T-cell (primary cell): ENCODE data around the gene DMRT1. TPM values are rescaled to one million over a fixed set of nuclear protein-coding genes. Genes with fewer than 3 reads are reported as not detected.

ENCODE experiments used
- ATAC-seq, 4 experiments: fragments of 200-7000 bp in 3 of 4; fragments of 150-1000 bp in 1 of 4; cut with Tn5 transposase; replicated peaks in 1 of 4; 1 replicate in 3 of 4; 2 replicates in 1 of 4; pipeline ENCODE4 v1.10.0; 2021; ENCODE audit warnings: moderate library complexity in 3 of 4, mild to moderate bottlenecking in 2 of 4, moderate number of reproducible peaks in 1 of 4
- CTCF ChIA-PET, 2 donors: fragments of 300-600 bp; sonication (Branson Sonifier 250); formaldehyde crosslinking; loops; one replicate each; lab custom pipeline; 2022; ENCODE audit warnings: antibody characterized with exemption in 2 of 2; lab: Charles Lee
- POLR2A ChIA-PET, 2 donors: fragments of 300-600 bp; sonication (Branson Sonifier 250); formaldehyde crosslinking; loops; one replicate each; lab custom pipeline; 2022; ENCODE audit warnings: antibody characterized with exemption in 2 of 2; lab: Charles Lee
- DNase-seq, 35 experiments: peaks; one replicate each; pipeline versions ENCODE4 v3.0.0 to v3.0.0-alpha.2; 2013 to 2023
- H3K27ac ChIP-seq: one replicate; pipeline ENCODE4 v1.5.1; 2013; ENCODE audit warnings: low read length
- H3K27me3 ChIP-seq, 2 experiments: replicated peaks in 1 of 2; 1 replicate in 1 of 2; 2 replicates in 1 of 2; pipeline versions ENCODE4 v1.6.1 to v1.7.0; 2013; ENCODE audit warnings: low read length in 1 of 2, mixed read lengths in 1 of 2; ENCODE audit not compliant: control insufficient read depth in 2 of 2, insufficient read depth in 2 of 2; ENCODE audit errors: extremely low read depth in 1 of 2
- H3K36me3 ChIP-seq, 2 donors: 1 replicate in 1 of 2; 2 replicates in 1 of 2; pipeline versions ENCODE4 v1.6.1 to v1.7.0; 2013; ENCODE audit warnings: low read length in 1 of 2; ENCODE audit not compliant: control insufficient read depth in 2 of 2, insufficient read depth in 1 of 2; ENCODE audit errors: extremely low read depth in 1 of 2
- H3K4me1 ChIP-seq, 2 experiments: 1 replicate in 1 of 2; 2 replicates in 1 of 2; pipeline versions ENCODE4 v1.6.1 to v1.7.0; 2013; ENCODE audit warnings: low read length in 2 of 2, mixed read lengths in 1 of 2; ENCODE audit not compliant: insufficient read depth in 2 of 2, control insufficient read depth in 1 of 2; ENCODE audit errors: extremely low read depth in 1 of 2
- H3K4me3 ChIP-seq, 2 donors: 1 replicate in 1 of 2; 2 replicates in 1 of 2; pipeline versions ENCODE4 v1.5.1 to v1.7.0; 2013; ENCODE audit warnings: mild to moderate bottlenecking in 2 of 2, low read length in 1 of 2, moderate library complexity in 1 of 2; ENCODE audit not compliant: control insufficient read depth in 1 of 2; ENCODE audit errors: extremely low read depth in 1 of 2
- H3K9me3 ChIP-seq: 2 replicates; pipeline ENCODE4 v1.7.0; 2013
- H3K27ac Mint-ChIP-seq, 2 donors: one replicate each; pipeline ENCODE4 v1.8.0; 2020 to 2021; ENCODE audit warnings: mild to moderate bottlenecking in 2 of 2, mixed read lengths in 2 of 2
- H3K27me3 Mint-ChIP-seq, 2 donors: one replicate each; pipeline ENCODE4 v1.8.0; 2021 to 2022; ENCODE audit warnings: mixed read lengths in 2 of 2
- H3K36me3 Mint-ChIP-seq: one replicate; pipeline ENCODE4 v1.8.0; 2021; ENCODE audit warnings: mixed read lengths
- H3K4me1 Mint-ChIP-seq, 3 donors: one replicate each; pipeline ENCODE4 v1.8.0; 2020 to 2022; ENCODE audit warnings: mixed read lengths in 3 of 3, mild to moderate bottlenecking in 1 of 3
- H3K4me3 Mint-ChIP-seq, 3 donors: one replicate each; pipeline ENCODE4 v1.8.0; 2020 to 2022; ENCODE audit warnings: mild to moderate bottlenecking in 3 of 3, mixed read lengths in 3 of 3, moderate library complexity in 3 of 3
- H3K9me3 Mint-ChIP-seq, 3 donors: one replicate each; pipeline ENCODE4 v1.8.0; 2020 to 2022; ENCODE audit warnings: mixed read lengths in 3 of 3
- WGBS: methylation state at CpG from one replicate; pipeline ENCODE4 v1.1.5; 2013; ENCODE audit warnings: missing lambda C conversion rate; ENCODE audit not compliant: insufficient coverage; 5-methylcytosine and 5-hydroxymethylcytosine counted together
- total RNA-seq, 35 experiments: library from RNA in 6 of 35; stranded (reverse) in 6 of 35; fragments of 120-200 nt in 1 of 35; gene quantifications; one replicate each; pipeline versions ENCODE4 v1.2.1 to v1.2.4 and lab custom pipeline; 2013 to 2026

The DMRT1 gene
- total RNA-seq, 5 donors from 2014 or later (not counting 1 experiment from before 2014, with no cell fraction given): not detected

GRCh38 chr9:826500-827280 lies 14.8 kb upstream of the DMRT1 start:
- ChIA-PET CTCF (no interaction called here), POLR2A (no interaction called here)
- Histone ChIP-seq H3K27ac (no peak overlapping the region), H3K4me1 (no peaks in the 10 kb centered on the region), H3K4me3 (no peak overlapping the region), H3K27me3 (no peaks in the 10 kb centered on the region), H3K9me3 (no peaks in the 10 kb centered on the region), H3K36me3 (no peaks in the 10 kb centered on the region)
- no peak for ATAC-seq
- Mint-ChIP-seq H3K4me3 (no peak overlapping the region), H3K36me3 (no peaks in the 10 kb centered on the region), H3K9me3 (no peaks in the 10 kb centered on the region), H3K27ac (no peak overlapping the region), H3K27me3 (peaks cover 0 to 5% of the 10 kb centered on the region in 2 donors), H3K4me1 (no peaks in the 10 kb centered on the region)
- no peak for DNase-seq
- 81% methylated on average over 21 of the region's 26 CpGs for WGBS

DNA sequence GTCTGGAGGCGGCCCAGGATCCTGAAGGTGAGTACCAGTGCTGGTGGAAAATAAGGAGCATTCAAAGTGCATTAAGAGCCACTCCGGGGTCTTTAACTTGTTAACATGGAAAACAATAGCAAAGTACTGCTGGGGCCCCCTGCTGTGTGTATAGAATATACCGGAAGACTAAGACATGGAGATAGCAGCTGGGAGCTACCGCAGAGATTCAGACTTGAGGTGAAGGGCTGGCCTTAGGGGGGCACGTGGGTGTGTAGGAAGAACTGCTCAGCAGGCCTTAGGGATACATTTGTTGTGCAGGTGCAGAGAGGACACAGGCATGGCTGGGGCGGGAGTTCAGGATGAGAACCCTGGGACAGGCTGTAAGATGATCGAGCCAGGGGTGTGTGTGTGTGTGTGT lies 1.2 kb upstream of the DMRT1 start:
- peaks cover 12 to 50% of the 10 kb centered on the region in 2 experiments for H3K27me3 ChIP-seq
- Mint-ChIP-seq H3K27ac (no peak overlapping the region), H3K4me3 (peak overlapping the region in 1 of 3 donors; percentile 40), H3K4me1 (peaks cover 14 to 19% (median 14%) of the 10 kb centered on the region in 3 donors), H3K9me3 (no peaks in the 10 kb centered on the region), H3K36me3 (no peaks in the 10 kb centered on the region), H3K27me3 (peaks cover 47 to 51% of the 10 kb centered on the region in 2 donors)
- no peak overlapping the region for H3K27ac ChIP-seq
- H3K4me1 ChIP-seq: no peaks in the 10 kb centered on the region
- CTCF ChIA-PET: interaction anchor here in 1 of 2 donors (0.5 kb wide), 1 partner anchor 23 kb away, joined by 4 read pairs; no protein-coding TSS in a partner anchor
- H3K9me3 ChIP-seq: no peaks in the 10 kb centered on the region
- DNase-seq: no peak
- 32% methylated on average over 6 of the region's 7 CpGs for WGBS
- H3K4me3 ChIP-seq: no peak overlapping the region
- H3K36me3 ChIP-seq: no peaks in the 10 kb centered on the region
- POLR2A ChIA-PET: no interaction called here
- ATAC-seq: no peak

GRCh38 chr9:842635-843426 lies 1.3 kb downstream of the DMRT1 start:
- CTCF ChIA-PET: interaction anchor here in 1 of 2 donors (0.7 kb wide), 1 partner anchor 18 kb away, joined by 3 read pairs; no protein-coding TSS in a partner anchor
- WGBS: 18% methylated on average over 55 of the region's 61 CpGs
- Mint-ChIP-seq H3K4me3 (peak overlapping the region in 1 of 3 donors; percentile 33), H3K27ac (no peak overlapping the region), H3K9me3 (no peaks in the 10 kb centered on the region), H3K4me1 (peaks cover 14 to 19% (median 14%) of the 10 kb centered on the region in 3 donors), H3K27me3 (peaks cover 58 to 60% of the 10 kb centered on the region in 2 donors), H3K36me3 (no peaks in the 10 kb centered on the region)
- Histone ChIP-seq H3K27ac (no peak overlapping the region), H3K4me1 (no peaks in the 10 kb centered on the region), H3K9me3 (no peaks in the 10 kb centered on the region), H3K36me3 (no peaks in the 10 kb centered on the region), H3K4me3 (no peak overlapping the region), H3K27me3 (peaks cover 25 to 59% of the 10 kb centered on the region in 2 experiments)
- POLR2A ChIA-PET: no interaction called here
- ATAC-seq (no peak), DNase-seq (no peak)

- Mint-ChIP-seq H3K4me3 (peak overlapping the region in 1 of 3 donors; percentile 33), H3K36me3 (no peaks in the 10 kb centered on the region)
- CTCF ChIA-PET: interaction anchor here in 1 of 2 donors (0.7 kb wide), 1 partner anchor 19 kb away, joined by 3 read pairs; no protein-coding TSS in a partner anchor
Observed at GRCh38 chr9:843427-843785, 1.9 kb downstream of the DMRT1 start.

GRCh38 chr9:846852-847251 lies 5.4 kb downstream of the DMRT1 start:
- Mint-ChIP-seq H3K27ac (no peak overlapping the region), H3K27me3 (peaks cover 37 to 49% of the 10 kb centered on the region in 2 donors), H3K4me1 (peaks cover 6 to 8% (median 6%) of the 10 kb centered on the region in 3 donors), H3K4me3 (no peak overlapping the region), H3K36me3 (no peaks in the 10 kb centered on the region), H3K9me3 (no peaks in the 10 kb centered on the region)
- ATAC-seq (no peak), DNase-seq (no peak)
- no peaks in the 10 kb centered on the region for H3K9me3 ChIP-seq
- H3K36me3 ChIP-seq: no peaks in the 10 kb centered on the region
- 30% methylated on average over 2 of the region's 7 CpGs for WGBS
- H3K4me3 ChIP-seq: no peak overlapping the region
- H3K27ac ChIP-seq: no peak overlapping the region
- peaks cover 15 to 33% of the 10 kb centered on the region in 2 experiments for H3K27me3 ChIP-seq
- ChIA-PET POLR2A (no interaction called here), CTCF (no interaction called here)
- H3K4me1 ChIP-seq: no peaks in the 10 kb centered on the region

More at GRCh38 chr9:843427-843785, 1.9 kb downstream of the DMRT1 start:
- no peaks in the 10 kb centered on the region for H3K9me3 ChIP-seq
- WGBS: 2% methylated on average over 5 of the region's 12 CpGs
- no peak for ATAC-seq
- H3K9me3 Mint-ChIP-seq: no peaks in the 10 kb centered on the region
- peaks cover 25 to 55% of the 10 kb centered on the region in 2 experiments for H3K27me3 ChIP-seq
- H3K36me3 ChIP-seq: no peaks in the 10 kb centered on the region
- no peak overlapping the region for H3K4me3 ChIP-seq
- no peak overlapping the region for H3K27ac Mint-ChIP-seq
- no peaks in the 10 kb centered on the region for H3K4me1 ChIP-seq
- peaks cover 56 to 63% of the 10 kb centered on the region in 2 donors for H3K27me3 Mint-ChIP-seq
- POLR2A ChIA-PET: no interaction called here
- H3K4me1 Mint-ChIP-seq: peaks cover 14 to 19% (median 14%) of the 10 kb centered on the region in 3 donors
- no peak overlapping the region for H3K27ac ChIP-seq
- DNase-seq: no peak

DNA sequence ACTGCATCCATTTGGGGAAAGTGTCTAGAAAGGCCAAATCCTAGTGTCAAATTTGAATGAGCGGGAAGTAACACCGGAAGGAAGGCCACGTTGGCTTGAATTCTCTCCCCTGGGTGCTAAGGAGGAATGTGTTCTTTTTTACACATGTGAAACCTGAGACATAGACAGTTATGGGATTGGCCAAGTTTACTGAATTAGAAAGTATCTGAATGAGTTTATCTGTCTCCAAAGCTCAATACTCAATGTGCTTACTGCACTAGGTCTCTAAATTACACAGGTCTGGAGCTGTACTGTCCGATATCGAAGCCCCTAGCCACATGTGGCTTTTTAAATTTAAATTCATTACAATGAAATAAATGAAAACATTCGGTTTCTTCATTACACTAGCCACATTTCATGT lies 6.0 kb downstream of the DMRT1 start:
- no peak for DNase-seq
- Histone ChIP-seq H3K4me3 (no peak overlapping the region), H3K4me1 (no peaks in the 10 kb centered on the region), H3K36me3 (no peaks in the 10 kb centered on the region), H3K9me3 (no peaks in the 10 kb centered on the region), H3K27ac (no peak overlapping the region), H3K27me3 (peaks cover 15 to 28% of the 10 kb centered on the region in 2 experiments)
- no peak for ATAC-seq
- Mint-ChIP-seq H3K4me3 (no peak overlapping the region), H3K27me3 (peaks cover 37 to 50% of the 10 kb centered on the region in 2 donors), H3K27ac (no peak overlapping the region), H3K36me3 (no peaks in the 10 kb centered on the region), H3K9me3 (no peaks in the 10 kb centered on the region), H3K4me1 (peaks cover 6 to 8% (median 6%) of the 10 kb centered on the region in 3 donors)
- POLR2A ChIA-PET: no interaction called here
- CTCF ChIA-PET: no interaction called here
- no CpG with 5 or more reads among the region's 6 CpGs for WGBS
